ENCODE results near the gene MEF2C.

The MEF2C gene

DNA sequence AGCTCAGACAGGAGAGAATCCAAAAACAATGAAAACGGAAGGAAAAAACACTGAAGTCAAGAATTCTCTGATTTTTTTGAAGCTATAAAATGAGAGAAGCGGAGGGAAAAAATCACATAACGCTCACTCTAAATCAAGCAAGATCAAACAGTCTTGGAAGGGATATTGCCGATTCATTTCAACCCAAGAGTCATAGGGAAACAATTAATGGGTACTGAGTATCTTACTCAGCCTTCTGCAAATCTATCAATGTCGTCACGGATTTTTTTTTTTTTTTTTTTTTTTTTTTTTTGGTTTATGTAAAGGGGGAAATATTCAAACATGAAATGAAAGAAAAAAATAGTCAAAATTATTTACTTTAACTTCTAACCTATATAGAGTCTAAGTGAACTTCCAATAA is 9.5 kb downstream of the MEF2C start:
- H3K9me2 ChIP-seq (replicated peaks; ENCODE audit: control insufficient read depth, low read length) = no peaks in the 10 kb centered on the region
- peaks cover 39% of the 10 kb centered on the region for H3K4me1 ChIP-seq (ENCODE audit: control insufficient read depth, low read length)
- H3F3A ChIP-seq (ENCODE audit: control insufficient read depth, insufficient read depth) = 0 out of 2 replicates have a peak, but pooled peaks cover 2% of the 10 kb centered on the region
- no peak overlapping the region for H3K27ac ChIP-seq (ENCODE audit: low read depth, low read length)
- H3K4me2 ChIP-seq (ENCODE audit: low read length) = no peak overlapping the region
- peaks cover 67% of the 10 kb centered on the region for H3K36me3 ChIP-seq (ENCODE audit: control insufficient read depth, low read length)
- TF ChIP-seq CTCF (IDR thresholded peaks at IDR 0.05; ENCODE audit: low read depth, low read length, poor library complexity, severe bottlenecking) (no peak), EZH2phosphoT487 (IDR thresholded peaks at IDR 0.05; ENCODE audit: borderline replicate concordance, low read length) (no peak)
- H3K4me3 ChIP-seq (ENCODE audit: low read length) = no peak overlapping the region
- peaks cover 98% of the 10 kb centered on the region for H3K79me2 ChIP-seq (ENCODE audit: control insufficient read depth, low read length)
- no peaks in the 10 kb centered on the region for H3K9me3 ChIP-seq (ENCODE audit: control insufficient read depth, insufficient read depth, low read length)
- H3K27me3 ChIP-seq (ENCODE audit: control insufficient read depth, low read length) = no peaks in the 10 kb centered on the region
- H4K20me1 ChIP-seq (ENCODE audit: control insufficient read depth, insufficient read depth, low read depth, low read length) = peaks cover 3% of the 10 kb centered on the region; the same call in 1 of the 2 replicates

- peaks cover 98% of the 10 kb centered on the region for H3K79me2 ChIP-seq (ENCODE audit: control insufficient read depth, low read length)
- H3K36me3 ChIP-seq (ENCODE audit: control insufficient read depth, low read length) = peaks cover 67% of the 10 kb centered on the region
- H3F3A ChIP-seq (ENCODE audit: control insufficient read depth, insufficient read depth) = 0 out of 2 replicates have a peak, but pooled peaks cover 2% of the 10 kb centered on the region
- H3K4me2 ChIP-seq (ENCODE audit: low read length) = no peak overlapping the region
- no peaks in the 10 kb centered on the region for H3K27me3 ChIP-seq (ENCODE audit: control insufficient read depth, low read length)
- H4K20me1 ChIP-seq (ENCODE audit: control insufficient read depth, insufficient read depth, low read depth, low read length) = peaks cover 3% of the 10 kb centered on the region; the same call in 1 of the 2 replicates
- no peaks in the 10 kb centered on the region for H3K9me2 ChIP-seq (replicated peaks; ENCODE audit: control insufficient read depth, low read length)
- H3K4me3 ChIP-seq (ENCODE audit: low read length) = no peak overlapping the region
- no peak for TF ChIP-seq CTCF (IDR thresholded peaks at IDR 0.05; ENCODE audit: low read depth, low read length, poor library complexity, severe bottlenecking)
- TF ChIP-seq EZH2phosphoT487 (IDR thresholded peaks at IDR 0.05; ENCODE audit: borderline replicate concordance, low read length) = no peak
- H3K27ac ChIP-seq (ENCODE audit: low read depth, low read length) = no peak overlapping the region
- peaks cover 35% of the 10 kb centered on the region for H3K4me1 ChIP-seq (ENCODE audit: control insufficient read depth, low read length)
- no peaks in the 10 kb centered on the region for H3K9me3 ChIP-seq (ENCODE audit: control insufficient read depth, insufficient read depth, low read length)
These were observed 10.0 kb downstream of the MEF2C start for GRCh38 chr5:88872971-88873370.

DNA sequence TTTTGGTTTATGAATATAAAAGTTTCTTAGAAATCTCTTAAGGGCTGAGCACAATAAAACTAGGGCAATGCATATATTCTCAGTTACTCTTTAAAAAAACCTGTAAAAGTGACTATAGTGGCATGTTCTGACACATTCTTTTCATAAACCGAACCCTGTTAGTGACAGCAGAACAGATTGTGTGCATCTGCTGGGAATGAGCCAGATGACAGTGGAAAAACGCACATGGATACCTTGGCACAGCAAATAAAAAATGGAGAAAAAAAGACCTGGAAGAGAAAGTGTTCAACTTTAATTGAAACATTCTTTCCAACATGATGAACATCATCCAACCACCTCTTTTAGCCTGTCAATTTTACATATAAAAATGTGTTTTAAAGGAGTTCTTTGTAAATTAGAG is 12.7 kb downstream of the MEF2C start:
- H3K4me2 ChIP-seq (ENCODE audit: low read length) = no peak overlapping the region
- no peaks in the 10 kb centered on the region for H4K20me1 ChIP-seq (ENCODE audit: control insufficient read depth, insufficient read depth, low read depth, low read length)
- no peak overlapping the region for H3K4me3 ChIP-seq (ENCODE audit: low read length)
- no peaks in the 10 kb centered on the region for H3K9me2 ChIP-seq (replicated peaks; ENCODE audit: control insufficient read depth, low read length)
- peaks cover 98% of the 10 kb centered on the region for H3K79me2 ChIP-seq (ENCODE audit: control insufficient read depth, low read length)
- H3K27me3 ChIP-seq (ENCODE audit: control insufficient read depth, low read length) = no peaks in the 10 kb centered on the region
- peaks cover 68% of the 10 kb centered on the region for H3K36me3 ChIP-seq (ENCODE audit: control insufficient read depth, low read length)
- H3K4me1 ChIP-seq (ENCODE audit: control insufficient read depth, low read length) = peaks cover 8% of the 10 kb centered on the region
- H3F3A ChIP-seq (ENCODE audit: control insufficient read depth, insufficient read depth) = 0 out of 2 replicates have a peak, but pooled peaks cover 2% of the 10 kb centered on the region
- H3K27ac ChIP-seq (ENCODE audit: low read depth, low read length) = no peak overlapping the region
- TF ChIP-seq CTCF (IDR thresholded peaks at IDR 0.05; ENCODE audit: low read depth, low read length, poor library complexity, severe bottlenecking) (no peak), EZH2phosphoT487 (IDR thresholded peaks at IDR 0.05; ENCODE audit: borderline replicate concordance, low read length) (no peak)
- H3K9me3 ChIP-seq (ENCODE audit: control insufficient read depth, insufficient read depth, low read length) = no peaks in the 10 kb centered on the region

Measured in DOHH2 (cell line).